Common myeloid progenitor, CD34-positive (primary cell): Measurements from ENCODE around the gene NRP2.

ENCODE experiments used
- CTCF ChIA-PET: fragments of 350-600 bp; sonication (Branson Sonifier 250); formaldehyde crosslinking; loops from one replicate; lab custom pipeline; 2021; ENCODE audit warnings: antibody characterized with exemption; lab: Charles Lee
- POLR2A ChIA-PET: fragments of 350-600 bp; sonication (Branson Sonifier 250); formaldehyde crosslinking; loops from one replicate; lab custom pipeline; 2021; ENCODE audit warnings: antibody characterized with exemption; lab: Charles Lee
- DNase-seq, 3 donors: peaks; one replicate each; pipeline versions ENCODE4 v3.0.0 to v3.0.0-alpha.2; 2013
- H3K27ac ChIP-seq, 2 experiments: 1 replicate in 1 of 2; 2 replicates in 1 of 2; pipeline ENCODE4 v1.7.0; 2013; ENCODE audit warnings: inconsistent platforms in 2 of 2, low read length in 2 of 2, mild to moderate bottlenecking in 2 of 2, low read depth in 1 of 2, moderate library complexity in 1 of 2; ENCODE audit not compliant: severe bottlenecking in 2 of 2, insufficient read depth in 1 of 2, poor library complexity in 1 of 2
- H3K27me3 ChIP-seq, 5 experiments: replicated peaks in 2 of 5; 1 replicate in 3 of 5; 2 replicates in 2 of 5; pipeline versions ENCODE4 v1.6.1 to v1.7.0; 2013; ENCODE audit warnings: low read length in 4 of 5, mild to moderate bottlenecking in 2 of 5, moderate library complexity in 2 of 5, inconsistent platforms in 1 of 5; ENCODE audit not compliant: insufficient read depth in 5 of 5, control insufficient read depth in 4 of 5
- H3K36me3 ChIP-seq, 4 experiments: 1 replicate in 2 of 4; 2 replicates in 2 of 4; pipeline versions ENCODE4 v1.6.1 to v1.7.0; 2013; ENCODE audit warnings: low read length in 3 of 4, control low read depth in 1 of 4, mild to moderate bottlenecking in 1 of 4; ENCODE audit not compliant: control insufficient read depth in 4 of 4, insufficient read depth in 4 of 4
- H3K4me1 ChIP-seq, 4 experiments: 1 replicate in 3 of 4; 2 replicates in 1 of 4; pipeline versions ENCODE4 v1.6.1 to v1.7.1; 2013; ENCODE audit warnings: low read length in 3 of 4, mild to moderate bottlenecking in 3 of 4, control low read depth in 1 of 4, inconsistent platforms in 1 of 4, moderate library complexity in 1 of 4; ENCODE audit not compliant: control insufficient read depth in 4 of 4, insufficient read depth in 4 of 4; ENCODE audit errors: control extremely low read depth in 1 of 4
- H3K4me3 ChIP-seq, 7 experiments: 1 replicate in 4 of 7; 2 replicates in 3 of 7; pipeline versions ENCODE4 v1.5.1 to v1.7.0; 2013; ENCODE audit warnings: mild to moderate bottlenecking in 7 of 7, low read length in 6 of 7, moderate library complexity in 6 of 7, inconsistent platforms in 2 of 7, low read depth in 2 of 7, control low read depth in 1 of 7; ENCODE audit not compliant: insufficient read depth in 4 of 7, control insufficient read depth in 1 of 7; ENCODE audit errors: extremely low read depth in 1 of 7
- H3K9me3 ChIP-seq, 5 experiments: 1 replicate in 4 of 5; 2 replicates in 1 of 5; pipeline versions ENCODE4 v1.6.1 to v1.7.1; 2013; ENCODE audit warnings: low read length in 4 of 5, mild to moderate bottlenecking in 2 of 5, inconsistent platforms in 1 of 5, low read depth in 1 of 5, moderate library complexity in 1 of 5; ENCODE audit not compliant: control insufficient read depth in 4 of 5, insufficient read depth in 2 of 5; ENCODE audit errors: control extremely low read depth in 1 of 5
- WGBS: methylation state at CpG from one replicate; pipeline ENCODE4 v1.1.5; 2013; ENCODE audit not compliant: insufficient coverage; 5-methylcytosine and 5-hydroxymethylcytosine counted together

NRP2 gene

GRCh38 chr2:205686056-205686782 lies 3.9 kb downstream of the NRP2 start:
- ChIA-PET POLR2A (no interaction called here), CTCF (interaction anchor here (1.2 to 1.3 kb wide), 2 partner anchors 9 to 33 kb away, joined by 3 read pairs; no protein-coding TSS in a partner anchor)
- peak in 1 of 3 donors; percentile 47 for DNase-seq

GRCh38 chr2:205686783-205687640 lies 4.7 kb downstream of the NRP2 start:
- peak in 1 of 3 donors; percentile 44 for DNase-seq
- CTCF ChIA-PET: interaction anchor here (1.2 to 1.5 kb wide), 4 partner anchors 10 to 32 kb away, joined by 3 read pairs; no protein-coding TSS in a partner anchor
- H3K36me3 ChIP-seq: no peaks in the 10 kb centered on the region
- H3K4me3 ChIP-seq: peak overlapping the region in 6 of 7 experiments; percentile 43 to 76 (median 60)
- H3K4me1 ChIP-seq: peaks cover 0 to 38% (median 33%) of the 10 kb centered on the region in 4 experiments
- 58% methylated on average over 24 of the region's 28 CpGs for WGBS
- H3K27ac ChIP-seq: no peak overlapping the region
- POLR2A ChIA-PET: no interaction called here
- H3K9me3 ChIP-seq: no peaks in the 10 kb centered on the region
- H3K27me3 ChIP-seq: peaks cover 0 to 80% (median 40%) of the 10 kb centered on the region in 5 experiments

More at GRCh38 chr2:205686056-205686782, 3.9 kb downstream of the NRP2 start:
- H3K4me3 ChIP-seq: peak overlapping the region in 6 of 7 experiments; percentile 43 to 76 (median 60)
- WGBS: under 1% methylated on average over 35 of the region's 45 CpGs
- H3K27me3 ChIP-seq: peaks cover 2 to 88% (median 45%) of the 10 kb centered on the region in 5 experiments
- no peak overlapping the region for H3K27ac ChIP-seq
- no peaks in the 10 kb centered on the region for H3K36me3 ChIP-seq
- H3K4me1 ChIP-seq: peaks cover 3 to 45% (median 38%) of the 10 kb centered on the region in 4 experiments
- no peaks in the 10 kb centered on the region for H3K9me3 ChIP-seq

- WGBS: 86% methylated on average over 3 of the region's 3 CpGs
- Histone ChIP-seq H3K36me3 (no peaks in the 10 kb centered on the region), H3K4me1 (peaks cover 0 to 33% (median 29%) of the 10 kb centered on the region in 4 experiments), H3K9me3 (no peaks in the 10 kb centered on the region), H3K4me3 (no peak overlapping the region), H3K27me3 (peaks cover 0 to 78% (median 40%) of the 10 kb centered on the region in 5 experiments), H3K27ac (no peak overlapping the region)
- ChIA-PET POLR2A (no interaction called here), CTCF (interaction anchor here (1.3 to 1.5 kb wide), 3 partner anchors 10 to 14 kb away, joined by 3 read pairs; no protein-coding TSS in a partner anchor)
- DNase-seq: no peak
Observed at GRCh38 chr2:205687641-205687956, 5.3 kb downstream of the NRP2 start.

GRCh38 chr2:205688417-205689200 lies 6.3 kb downstream of the NRP2 start:
- WGBS: no CpG with 5 or more reads among the region's 4 CpGs
- Histone ChIP-seq H3K4me3 (no peak overlapping the region), H3K27me3 (peaks cover 0 to 71% (median 32%) of the 10 kb centered on the region in 5 experiments), H3K4me1 (peaks cover 0 to 25% (median 22%) of the 10 kb centered on the region in 4 experiments), H3K9me3 (no peaks in the 10 kb centered on the region), H3K36me3 (no peaks in the 10 kb centered on the region), H3K27ac (no peak overlapping the region)
- CTCF ChIA-PET: interaction anchor here (0.7 to 1.5 kb wide), 4 partner anchors 10 to 73 kb away, joined by 3 read pairs; no protein-coding TSS in a partner anchor
- POLR2A ChIA-PET: no interaction called here
- no peak for DNase-seq

GRCh38 chr2:205689820-205690219 lies 7.5 kb downstream of the NRP2 start:
- Histone ChIP-seq H3K27me3 (peaks cover 0 to 61% (median 20%) of the 10 kb centered on the region in 5 experiments), H3K36me3 (no peaks in the 10 kb centered on the region), H3K27ac (no peak overlapping the region), H3K4me1 (peaks cover 0 to 22% (median 21%) of the 10 kb centered on the region in 4 experiments), H3K4me3 (no peak overlapping the region), H3K9me3 (no peaks in the 10 kb centered on the region)
- no peak for DNase-seq
- 96% methylated on average over 9 of the region's 9 CpGs for WGBS
- POLR2A ChIA-PET: no interaction called here
- CTCF ChIA-PET: interaction anchor here (1.5 kb wide), 1 partner anchor 9 kb away, joined by 4 read pairs; no protein-coding TSS in a partner anchor

- Histone ChIP-seq H3K27me3 (peaks cover 0 to 38% (median 12%) of the 10 kb centered on the region in 5 experiments), H3K4me1 (peaks cover 0 to 2% (median 0%) of the 10 kb centered on the region in 4 experiments), H3K4me3 (no peak overlapping the region), H3K9me3 (no peaks in the 10 kb centered on the region), H3K36me3 (no peaks in the 10 kb centered on the region), H3K27ac (no peak overlapping the region)
- ChIA-PET CTCF (interaction anchor here (0.6 kb wide), 1 partner anchor 245 kb away, joined by 3 read pairs; no protein-coding TSS in a partner anchor), POLR2A (no interaction called here)
- WGBS: 100% methylated on average over 2 of the region's 3 CpGs
- DNase-seq: no peak
Observed at GRCh38 chr2:205692104-205692503, 9.8 kb downstream of the NRP2 start.
